ENCODE measurements around the gene MRPL11.

The MRPL11 gene

DNA sequence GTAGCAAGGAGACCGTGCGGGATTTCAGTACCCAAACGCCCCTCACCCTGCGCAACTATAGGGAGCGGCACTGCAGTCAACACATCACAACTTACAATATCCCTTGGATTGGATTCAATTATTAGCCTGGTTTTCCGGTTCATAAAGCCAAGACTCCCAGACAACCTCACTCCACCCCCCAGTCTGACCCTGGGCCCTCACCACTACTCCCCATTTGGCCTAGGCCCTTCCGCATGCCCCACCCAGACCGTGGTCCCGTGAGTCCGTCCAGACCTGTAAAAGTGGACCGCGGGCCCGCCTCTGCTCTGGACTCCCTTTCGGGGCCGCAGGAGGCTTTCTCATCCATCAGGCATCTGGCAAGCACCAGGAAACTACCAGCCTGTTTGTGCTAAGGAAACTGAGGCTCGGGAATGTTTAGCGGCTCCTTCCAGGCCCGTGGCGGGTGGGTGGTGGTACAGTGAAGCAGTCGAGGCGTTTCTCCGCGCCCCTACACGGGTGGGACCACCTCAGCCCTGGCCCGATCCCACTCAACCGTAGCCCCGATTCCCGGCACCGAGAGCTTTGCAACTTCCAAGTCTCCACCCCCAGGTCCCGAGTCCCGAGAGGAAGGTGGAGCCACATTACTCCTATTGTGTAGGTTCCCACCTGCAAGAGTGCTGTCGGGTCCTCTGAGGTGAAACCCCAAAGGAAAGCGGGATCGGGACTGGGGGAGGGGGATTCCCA is 40.9 kb upstream of the MRPL11 start:
- no peaks in the 10 kb centered on the region for H3K9me2 ChIP-seq (replicated peaks; ENCODE audit: insufficient read depth, low read length)
- no peak for TF ChIP-seq EZH2phosphoT487 (conservative IDR thresholded peaks at IDR 0.05; ENCODE audit: low read length)
- no peak for TF ChIP-seq CTCF (IDR thresholded peaks at IDR 0.05; ENCODE audit: insufficient read depth, low read length, poor library complexity, severe bottlenecking)
- no peaks in the 10 kb centered on the region for H3F3A ChIP-seq (ENCODE audit: insufficient read depth)
- H3K4me2 ChIP-seq (ENCODE audit: low read depth, low read length, poor library complexity, severe bottlenecking) = peak overlapping the region; percentile 75
- peak overlapping the region; percentile 49 for H2AFZ ChIP-seq (ENCODE audit: low read depth, low read length, severe bottlenecking)
- H3K4me3 ChIP-seq (ENCODE audit: insufficient read depth, low read length, poor library complexity, severe bottlenecking) = peak overlapping the region; percentile 85
- H3K9ac ChIP-seq (ENCODE audit: low read length) = peak overlapping the region; percentile 77
- 0 out of 2 replicates have a peak, but pooled peaks cover 11% of the 10 kb centered on the region for H3K79me2 ChIP-seq (ENCODE audit: insufficient read depth, low read length)
- no peaks in the 10 kb centered on the region for H3K36me3 ChIP-seq (ENCODE audit: low read length)
- H4K20me1 ChIP-seq (ENCODE audit: low read depth, low read length) = no peaks in the 10 kb centered on the region
- H3K27me3 ChIP-seq (ENCODE audit: low read length) = no peaks in the 10 kb centered on the region
- H3K27ac ChIP-seq (ENCODE audit: low read depth, low read length) = 0 out of 2 replicates have a peak overlapping the region, but pooled peaks have one; percentile 5
- H3K9me3 ChIP-seq (ENCODE audit: insufficient read depth, low read length) = no peaks in the 10 kb centered on the region

DNA sequence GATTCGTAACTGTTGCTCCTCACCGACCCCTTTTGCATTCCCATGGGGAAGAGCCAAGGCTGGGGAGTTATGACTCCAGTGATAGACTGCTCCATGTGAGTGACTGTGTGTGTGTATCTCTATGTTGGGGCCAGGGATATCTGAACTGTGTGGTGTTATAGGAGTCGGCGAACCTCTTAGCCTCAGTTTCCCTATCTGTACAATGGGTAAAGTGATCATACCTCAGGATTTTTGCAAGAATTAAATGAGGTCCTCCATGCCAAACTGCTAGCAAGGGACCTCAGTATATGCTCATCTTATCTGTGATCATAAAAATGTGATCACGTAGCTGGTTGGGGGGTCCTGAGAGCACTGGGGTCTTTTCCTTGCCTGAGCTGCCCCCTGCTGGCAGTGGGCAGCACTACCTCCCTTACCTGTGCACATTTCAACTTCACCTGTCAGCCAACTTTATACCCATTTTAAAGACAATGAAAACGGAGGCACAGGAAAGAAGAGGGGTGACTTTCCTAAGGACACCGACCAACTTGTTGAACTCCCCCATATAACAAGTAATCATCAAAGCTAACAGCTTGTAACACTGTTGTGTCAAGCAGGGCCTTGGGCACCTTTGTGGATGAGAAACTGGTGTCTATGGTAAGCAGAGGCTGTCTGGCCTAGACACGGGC is 40.2 kb upstream of the MRPL11 start:
- no peak overlapping the region for H2AFZ ChIP-seq (ENCODE audit: low read depth, low read length, severe bottlenecking)

More for the DNA sequence above, 40.2 kb upstream of the MRPL11 start:
- Histone ChIP-seq H3K9ac (ENCODE audit: low read length) (peak overlapping the region; percentile 77), H3K79me2 (ENCODE audit: insufficient read depth, low read length) (0 out of 2 replicates have a peak, but pooled peaks cover 11% of the 10 kb centered on the region), H4K20me1 (ENCODE audit: low read depth, low read length) (no peaks in the 10 kb centered on the region), H3K4me2 (ENCODE audit: low read depth, low read length, poor library complexity, severe bottlenecking) (peak overlapping the region; percentile 75), H3K36me3 (ENCODE audit: low read length) (no peaks in the 10 kb centered on the region), H3K27me3 (ENCODE audit: low read length) (no peaks in the 10 kb centered on the region), H3F3A (ENCODE audit: insufficient read depth) (no peaks in the 10 kb centered on the region), H3K4me3 (ENCODE audit: insufficient read depth, low read length, poor library complexity, severe bottlenecking) (peak overlapping the region; percentile 85), H3K27ac (ENCODE audit: low read depth, low read length) (no peak overlapping the region), H3K9me3 (ENCODE audit: insufficient read depth, low read length) (no peaks in the 10 kb centered on the region), H3K9me2 (replicated peaks; ENCODE audit: insufficient read depth, low read length) (no peaks in the 10 kb centered on the region)
- TF ChIP-seq EZH2phosphoT487 (conservative IDR thresholded peaks at IDR 0.05; ENCODE audit: low read length) (no peak), CTCF (IDR thresholded peaks at IDR 0.05; ENCODE audit: insufficient read depth, low read length, poor library complexity, severe bottlenecking) (peak; percentile 95)

Data from SU-DHL-6 (cell line).